HG03378 (cell line): ENCODE measurements around the gene ATP5F1B.
"Not testable (repeated sequence)": the region's sequence is repeated elsewhere in the genome, so short reads cannot be mapped to it uniquely, and the experiment has no call there.

Experiments used
- ATAC-seq: cut with Tn5 transposase; IDR thresholded peaks from one replicate; pipeline ENCODE4 v1.9.1; 2021; ENCODE audit warnings: mild to moderate bottlenecking, moderate library complexity; ENCODE audit not compliant: unreplicated experiment

Gene ATP5F1B

GRCh38 chr12:56653781-56654180 is 8.0 kb upstream of the ATP5F1B start:
- ATAC-seq = not testable (repeated sequence)

- ATAC-seq = not testable (repeated sequence)
Measured at GRCh38 chr12:56648023-56648422, 2.2 kb upstream of the ATP5F1B start.

- ATAC-seq = no peak
Measured at GRCh38 chr12:56645201-56645716, 525 bp downstream of the ATP5F1B start.

- ATAC-seq = no peak
Measured at GRCh38 chr12:56644654-56645053, 1.1 kb downstream of the ATP5F1B start.

- no peak for ATAC-seq
Measured at GRCh38 chr12:56641219-56641618, 4.6 kb downstream of the ATP5F1B start.

GRCh38 chr12:56637621-56638020 is 8.2 kb downstream of the ATP5F1B start:
- ATAC-seq = no peak

- ATAC-seq = peak; percentile 49
Measured at GRCh38 chr12:56636675-56637540, 8.9 kb downstream of the ATP5F1B start.

GRCh38 chr12:56635806-56636674 is 9.7 kb downstream of the ATP5F1B start:
- ATAC-seq = peak; percentile 27

GRCh38 chr12:56634837-56635791 is 10.7 kb downstream of the ATP5F1B start:
- no peak for ATAC-seq

GRCh38 chr12:56634242-56634836 is 11.4 kb downstream of the ATP5F1B start:
- no peak for ATAC-seq

- no peak for ATAC-seq
Measured at GRCh38 chr12:56633468-56634241, 12.1 kb downstream of the ATP5F1B start.

GRCh38 chr12:56632701-56633467 is 12.9 kb downstream of the ATP5F1B start:
- no peak for ATAC-seq

- ATAC-seq = no peak
Measured at GRCh38 chr12:56631790-56632700, 13.7 kb downstream of the ATP5F1B start.

- ATAC-seq = peak; percentile 37
Measured at GRCh38 chr12:56630180-56630632, 15.6 kb downstream of the ATP5F1B start, which contains the start of gene BAZ2A. Gene BAZ2A (minus strand): TSS chr12:56630326. CDS start chr12:56617530, 12,796 bp downstream.

GRCh38 chr12:56629459-56630179 is 16.2 kb downstream of the ATP5F1B start:
- ATAC-seq = no peak

- no peak for ATAC-seq
Measured at GRCh38 chr12:56628671-56629458, 16.9 kb downstream of the ATP5F1B start.
